ENCODE results near the gene GABPB1.
A peak's percentile ranks its signal among the peaks of the same experiment; 100 is the strongest.

Gene GABPB1

DNA sequence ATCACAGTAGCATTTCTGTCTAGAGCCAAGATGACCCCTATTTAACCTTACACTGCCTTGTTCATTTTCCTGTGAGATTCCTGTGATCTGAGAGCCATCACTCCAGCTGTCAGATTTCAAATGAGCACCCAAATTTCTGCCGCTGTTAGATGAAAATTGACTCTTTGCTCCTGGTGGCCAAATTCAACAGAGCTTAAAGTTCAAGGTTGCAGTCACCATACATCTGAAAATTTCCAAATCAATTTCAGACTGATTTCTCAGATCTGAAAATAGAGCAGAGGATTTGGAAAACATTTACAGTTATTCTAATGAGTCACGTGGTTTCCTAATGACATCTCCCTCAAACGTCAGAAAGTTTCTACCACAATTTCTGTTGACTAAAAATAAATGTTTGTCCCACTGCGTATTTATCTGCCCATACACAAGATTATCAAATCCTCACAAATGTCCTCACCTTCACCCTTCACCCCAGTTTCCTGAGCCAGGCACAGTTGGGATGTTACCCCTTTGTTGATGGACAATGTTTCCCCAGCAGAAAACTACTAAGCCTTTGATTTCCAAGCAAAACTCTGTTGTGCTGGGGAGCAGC lies 105.9 kb downstream of the GABPB1 start:
- Histone ChIP-seq H3K4me1 (ENCODE audit: control insufficient read depth in 1 of 2, insufficient read depth in 2 of 2, low read length in 2 of 2) (peaks cover 4 to 17% of the 10 kb centered on the region in 2 experiments), H3K27me3 (ENCODE audit: insufficient read depth, low read length) (no peaks in the 10 kb centered on the region), H3K79me2 (ENCODE audit: control insufficient read depth, insufficient read depth, low read length, poor library complexity) (no peaks in the 10 kb centered on the region), H3K18ac (ENCODE audit: low read length) (no peak overlapping the region), H3K4ac (ENCODE audit: low read depth, low read length) (no peak overlapping the region), H3K9ac (ENCODE audit: low read length) (no peak overlapping the region), H3K79me1 (ENCODE audit: low read length) (peaks cover 5% of the 10 kb centered on the region), H2BK120ac (ENCODE audit: insufficient read depth, low read length, poor library complexity) (no peak overlapping the region), H4K12ac (ENCODE audit: low read depth, low read length) (no peak overlapping the region), H2AK5ac (ENCODE audit: low read length) (no peak overlapping the region), H3K23ac (ENCODE audit: low read length) (no peak overlapping the region), H3K9me3 (ENCODE audit: insufficient read depth, low read depth, low read length) (no peaks in the 10 kb centered on the region), H2BK12ac (ENCODE audit: low read length) (peak overlapping the region; percentile 14), H3K4me2 (ENCODE audit: low read length) (no peak overlapping the region), H2AFZ (ENCODE audit: insufficient read depth, low read length, poor library complexity) (no peak overlapping the region), H3K36me3 (ENCODE audit: control insufficient read depth in 1 of 2, insufficient read depth in 2 of 2, low read length in 2 of 2) (no peaks in the 10 kb centered on the region), H3K14ac (ENCODE audit: low read length) (no peak overlapping the region), H3K27ac (ENCODE audit: low read depth, low read length) (no peak overlapping the region), H3K4me3 (ENCODE audit: low read depth, low read length) (no peak overlapping the region), H4K91ac (ENCODE audit: low read depth, low read length) (no peak overlapping the region), H2BK5ac (ENCODE audit: low read depth, low read length, poor library complexity) (no peak overlapping the region), H4K8ac (ENCODE audit: low read depth, low read length) (no peak overlapping the region)
- DNase-seq, result no peak
- WGBS (ENCODE audit: extremely low coverage, insufficient coverage, insufficient read length), result no CpG with 5 or more reads among the region's 4 CpGs

GRCh38 chr15:50247819-50248655 lies 107.0 kb downstream of the GABPB1 start:
- no peak overlapping the region for H4K12ac ChIP-seq (ENCODE audit: low read depth, low read length)

DNA sequence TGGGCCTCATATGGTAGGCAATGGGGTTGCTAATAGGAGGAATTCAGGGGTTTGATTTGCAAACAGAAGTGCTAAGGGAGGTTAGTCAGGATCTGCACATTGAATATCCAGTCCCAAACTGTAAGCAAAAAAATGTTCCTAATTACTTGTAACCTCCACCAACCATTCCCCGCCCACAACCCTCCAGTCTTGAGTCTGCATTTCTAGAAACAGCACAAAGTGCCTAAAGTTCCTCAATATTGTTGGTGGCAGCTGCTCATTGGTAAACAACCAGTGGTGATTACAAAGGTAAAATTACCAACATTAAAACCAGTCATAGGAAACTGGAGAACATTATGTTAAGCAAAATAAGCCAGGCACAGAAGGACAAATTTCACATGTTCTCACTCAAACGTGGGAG lies 108.4 kb downstream of the GABPB1 start:
- Histone ChIP-seq H2BK120ac (ENCODE audit: insufficient read depth, low read length, poor library complexity) (no peak overlapping the region), H2AFZ (ENCODE audit: insufficient read depth, low read length, poor library complexity) (no peak overlapping the region), H3K23ac (ENCODE audit: low read length) (no peak overlapping the region), H3K79me1 (ENCODE audit: low read length) (peaks cover 5% of the 10 kb centered on the region), H3K4ac (ENCODE audit: low read depth, low read length) (no peak overlapping the region), H4K91ac (ENCODE audit: low read depth, low read length) (no peak overlapping the region), H2BK12ac (ENCODE audit: low read length) (no peak overlapping the region), H4K12ac (ENCODE audit: low read depth, low read length) (no peak overlapping the region), H3K9me3 (ENCODE audit: insufficient read depth, low read depth, low read length) (no peaks in the 10 kb centered on the region), H3K14ac (ENCODE audit: low read length) (no peak overlapping the region), H4K8ac (ENCODE audit: low read depth, low read length) (no peak overlapping the region), H3K4me3 (ENCODE audit: low read depth, low read length) (no peak overlapping the region), H3K18ac (ENCODE audit: low read length) (no peak overlapping the region), H3K27ac (ENCODE audit: low read depth, low read length) (no peak overlapping the region), H2BK5ac (ENCODE audit: low read depth, low read length, poor library complexity) (no peak overlapping the region), H2AK5ac (ENCODE audit: low read length) (no peak overlapping the region), H3K79me2 (ENCODE audit: control insufficient read depth, insufficient read depth, low read length, poor library complexity) (no peaks in the 10 kb centered on the region), H3K4me1 (ENCODE audit: control insufficient read depth in 1 of 2, insufficient read depth in 2 of 2, low read length in 2 of 2) (peaks cover 4 to 17% of the 10 kb centered on the region in 2 experiments), H3K9ac (ENCODE audit: low read length) (no peak overlapping the region), H3K36me3 (ENCODE audit: control insufficient read depth in 1 of 2, insufficient read depth in 2 of 2, low read length in 2 of 2) (no peaks in the 10 kb centered on the region), H3K27me3 (ENCODE audit: insufficient read depth, low read length) (no peaks in the 10 kb centered on the region), H3K4me2 (ENCODE audit: low read length) (no peak overlapping the region)
- DNase-seq, result no peak
- WGBS (ENCODE audit: extremely low coverage, insufficient coverage, insufficient read length), result no CpG with 5 or more reads among the region's 2 CpGs

More at GRCh38 chr15:50247819-50248655, 107.0 kb downstream of the GABPB1 start:
- Histone ChIP-seq H3K18ac (ENCODE audit: low read length) (peak overlapping the region; percentile 2), H2BK12ac (ENCODE audit: low read length) (peak overlapping the region; percentile 20), H2BK5ac (ENCODE audit: low read depth, low read length, poor library complexity) (no peak overlapping the region), H2AK5ac (ENCODE audit: low read length) (no peak overlapping the region), H4K91ac (ENCODE audit: low read depth, low read length) (peak overlapping the region; percentile 44), H3K4me1 (ENCODE audit: control insufficient read depth in 1 of 2, insufficient read depth in 2 of 2, low read length in 2 of 2) (peaks cover 4 to 17% of the 10 kb centered on the region in 2 experiments), H3K9ac (ENCODE audit: low read length) (no peak overlapping the region), H3K36me3 (ENCODE audit: control insufficient read depth in 1 of 2, insufficient read depth in 2 of 2, low read length in 2 of 2) (no peaks in the 10 kb centered on the region), H3K9me3 (ENCODE audit: insufficient read depth, low read depth, low read length) (no peaks in the 10 kb centered on the region), H2BK120ac (ENCODE audit: insufficient read depth, low read length, poor library complexity) (peak overlapping the region; percentile 9), H3K4me2 (ENCODE audit: low read length) (no peak overlapping the region), H4K8ac (ENCODE audit: low read depth, low read length) (peak overlapping the region; percentile 10), H2AFZ (ENCODE audit: insufficient read depth, low read length, poor library complexity) (no peak overlapping the region), H3K27ac (ENCODE audit: low read depth, low read length) (peak overlapping the region; percentile 36), H3K79me2 (ENCODE audit: control insufficient read depth, insufficient read depth, low read length, poor library complexity) (no peaks in the 10 kb centered on the region), H3K4me3 (ENCODE audit: low read depth, low read length) (no peak overlapping the region), H3K4ac (ENCODE audit: low read depth, low read length) (no peak overlapping the region), H3K23ac (ENCODE audit: low read length) (no peak overlapping the region), H3K27me3 (ENCODE audit: insufficient read depth, low read length) (no peaks in the 10 kb centered on the region), H3K79me1 (ENCODE audit: low read length) (peaks cover 5% of the 10 kb centered on the region), H3K14ac (ENCODE audit: low read length) (no peak overlapping the region)
- peak in 1 of 2 donors; percentile 13 for DNase-seq
- WGBS (ENCODE audit: extremely low coverage, insufficient coverage, insufficient read length), result no CpG with 5 or more reads among the region's 14 CpGs

DNA sequence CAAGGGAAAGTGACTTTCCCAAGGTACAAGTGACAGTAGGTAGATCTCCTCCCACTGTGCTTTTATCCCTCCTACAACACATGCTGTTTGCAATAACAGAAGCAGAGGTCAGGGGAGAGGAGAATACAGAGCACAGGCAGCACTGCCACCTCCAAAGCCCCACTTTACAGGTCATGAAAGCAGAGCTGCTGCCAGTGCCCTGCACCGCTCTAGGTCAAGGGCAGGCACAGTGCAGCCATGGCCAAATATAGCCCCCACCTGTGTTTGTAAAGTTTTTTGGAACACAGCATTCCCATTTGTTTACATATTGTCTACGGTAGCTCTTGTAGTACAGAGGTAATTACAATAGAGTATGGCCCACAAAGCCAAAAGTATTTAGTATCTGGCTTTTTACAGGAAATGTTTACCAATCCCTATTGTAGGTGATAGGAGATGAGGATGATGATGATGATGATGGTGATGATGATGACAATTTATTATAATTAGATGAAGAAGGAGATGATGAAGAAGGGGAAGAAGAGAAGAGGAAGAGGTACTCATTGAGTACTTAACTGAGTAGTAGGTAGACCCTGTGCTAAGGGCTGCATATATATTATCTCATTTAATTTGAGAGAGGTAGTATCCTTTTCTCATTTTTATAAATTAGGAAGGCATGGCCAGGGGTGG lies 109.9 kb downstream of the GABPB1 start:
- no peak overlapping the region for H3K23ac ChIP-seq (ENCODE audit: low read length)
- no peak overlapping the region for H3K9ac ChIP-seq (ENCODE audit: low read length)
- no CpG with 5 or more reads among the region's 2 CpGs for WGBS (ENCODE audit: extremely low coverage, insufficient coverage, insufficient read length)
- no peaks in the 10 kb centered on the region for H3K36me3 ChIP-seq (ENCODE audit: control insufficient read depth in 1 of 2, insufficient read depth in 2 of 2, low read length in 2 of 2)
- H4K12ac ChIP-seq (ENCODE audit: low read depth, low read length), result no peak overlapping the region
- H3K9me3 ChIP-seq (ENCODE audit: insufficient read depth, low read depth, low read length), result no peaks in the 10 kb centered on the region
- H3K4me3 ChIP-seq (ENCODE audit: low read depth, low read length), result no peak overlapping the region
- no peak overlapping the region for H3K27ac ChIP-seq (ENCODE audit: low read depth, low read length)
- H2AK5ac ChIP-seq (ENCODE audit: low read length), result no peak overlapping the region
- no peak overlapping the region for H3K4ac ChIP-seq (ENCODE audit: low read depth, low read length)
- H3K79me2 ChIP-seq (ENCODE audit: control insufficient read depth, insufficient read depth, low read length, poor library complexity), result no peaks in the 10 kb centered on the region
- H3K27me3 ChIP-seq (ENCODE audit: insufficient read depth, low read length), result no peaks in the 10 kb centered on the region
- no peak overlapping the region for H4K91ac ChIP-seq (ENCODE audit: low read depth, low read length)
- no peak overlapping the region for H2BK12ac ChIP-seq (ENCODE audit: low read length)
- H2BK120ac ChIP-seq (ENCODE audit: insufficient read depth, low read length, poor library complexity), result no peak overlapping the region
- H3K79me1 ChIP-seq (ENCODE audit: low read length), result peaks cover 5% of the 10 kb centered on the region
- H3K4me1 ChIP-seq (ENCODE audit: control insufficient read depth in 1 of 2, insufficient read depth in 2 of 2, low read length in 2 of 2), result peaks cover 4 to 17% of the 10 kb centered on the region in 2 experiments
- DNase-seq, result no peak
- H2BK5ac ChIP-seq (ENCODE audit: low read depth, low read length, poor library complexity), result no peak overlapping the region
- no peak overlapping the region for H3K4me2 ChIP-seq (ENCODE audit: low read length)
- no peak overlapping the region for H2AFZ ChIP-seq (ENCODE audit: insufficient read depth, low read length, poor library complexity)
- H3K14ac ChIP-seq (ENCODE audit: low read length), result no peak overlapping the region
- H3K18ac ChIP-seq (ENCODE audit: low read length), result no peak overlapping the region
- no peak overlapping the region for H4K8ac ChIP-seq (ENCODE audit: low read depth, low read length)

Data from trophoblast cell (in vitro differentiated cells and primary cell).